Amygdala (tissue), 56 donors: ENCODE data around the gene USP9X.

Experiments used
- DNase-seq, 56 donors: peaks; one replicate each; lab custom pipeline; 2025; lab: John Stamatoyannopoulos, UW

USP9X gene

DNA sequence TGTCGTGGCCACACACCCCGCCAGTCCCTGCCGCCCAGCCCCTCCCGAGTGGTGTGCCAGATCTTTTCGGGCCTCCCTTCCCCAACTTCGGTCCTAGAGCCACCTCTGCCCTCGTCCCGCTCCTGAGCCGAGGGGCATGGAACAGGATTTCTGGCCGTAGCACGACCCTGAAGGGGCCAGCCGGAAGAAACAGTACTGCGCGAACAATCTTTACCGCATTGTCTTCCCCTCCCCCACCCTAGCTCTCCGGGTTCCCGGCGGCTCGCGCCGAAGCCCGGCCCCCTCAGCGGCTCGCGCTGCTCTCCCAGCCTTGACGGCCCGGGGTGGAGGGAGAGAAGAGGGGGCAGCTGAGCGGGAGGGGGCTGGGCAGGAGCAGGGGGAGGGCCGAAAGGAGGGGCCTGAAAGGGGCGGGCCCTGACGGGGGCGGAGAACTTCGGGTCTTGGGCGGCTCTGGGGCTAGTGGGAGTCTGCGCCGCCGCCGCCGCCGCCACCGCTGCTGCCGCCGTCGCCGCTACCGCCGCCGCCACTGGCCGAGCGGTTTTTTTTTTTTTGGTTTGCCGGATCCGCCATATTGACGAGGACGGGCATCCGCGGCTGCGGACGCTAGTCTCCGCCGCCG lies at the start of gene USP9X:
Gene USP9X, plus strand, starts transcription at position 553 of the 619 bp plus-strand sequence. CDS start 38,184 bp downstream, outside the sequence.
- DNase-seq, result peak in 55 of 56 donors; percentile 7 to 97 (median 82)

GRCh38 chrX:41035582-41035981 lies 49.7 kb upstream of the USP9X start:
- DNase-seq, result no peak

DNA sequence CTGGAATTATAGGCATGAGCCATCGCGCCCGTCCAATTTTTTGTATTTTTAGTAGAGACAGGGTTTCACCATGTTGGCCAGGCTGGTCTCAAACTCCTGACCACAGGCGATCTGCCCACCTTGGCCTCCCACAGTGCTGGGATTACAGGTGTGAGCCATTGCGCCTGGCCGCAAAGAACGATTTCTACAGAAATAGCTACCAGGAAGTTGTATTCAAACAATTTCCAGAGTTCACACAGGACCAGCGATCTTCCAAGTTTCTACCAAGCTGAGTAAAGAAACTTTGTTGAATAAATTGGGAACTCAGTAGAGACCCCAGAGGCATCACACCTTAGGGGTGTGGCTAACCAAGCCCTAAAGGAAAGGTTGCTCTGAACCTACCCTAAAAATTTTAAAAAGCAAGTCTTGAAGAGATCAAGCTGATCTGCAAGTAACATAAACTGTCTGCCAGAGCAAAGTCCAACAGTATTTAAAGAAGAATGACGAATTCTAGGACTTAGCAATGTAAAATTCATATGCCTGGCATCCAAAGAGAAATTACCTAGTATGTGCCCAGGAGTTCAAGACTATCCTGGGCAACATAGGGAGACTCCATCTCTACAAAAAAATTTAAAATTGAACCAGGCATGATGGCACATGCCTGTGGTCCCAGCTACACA lies 48.4 kb upstream of the USP9X start:
- no peak for DNase-seq

GRCh38 chrX:41043196-41043595 lies 42.0 kb upstream of the USP9X start:
- DNase-seq, result no peak

- no peak for DNase-seq
Measured at GRCh38 chrX:41043674-41044345, 41.4 kb upstream of the USP9X start.

GRCh38 chrX:41045960-41046567 lies 39.2 kb upstream of the USP9X start:
- DNase-seq, result peak in 3 of 56 donors; percentile 0 to 3 (median 0)

DNA sequence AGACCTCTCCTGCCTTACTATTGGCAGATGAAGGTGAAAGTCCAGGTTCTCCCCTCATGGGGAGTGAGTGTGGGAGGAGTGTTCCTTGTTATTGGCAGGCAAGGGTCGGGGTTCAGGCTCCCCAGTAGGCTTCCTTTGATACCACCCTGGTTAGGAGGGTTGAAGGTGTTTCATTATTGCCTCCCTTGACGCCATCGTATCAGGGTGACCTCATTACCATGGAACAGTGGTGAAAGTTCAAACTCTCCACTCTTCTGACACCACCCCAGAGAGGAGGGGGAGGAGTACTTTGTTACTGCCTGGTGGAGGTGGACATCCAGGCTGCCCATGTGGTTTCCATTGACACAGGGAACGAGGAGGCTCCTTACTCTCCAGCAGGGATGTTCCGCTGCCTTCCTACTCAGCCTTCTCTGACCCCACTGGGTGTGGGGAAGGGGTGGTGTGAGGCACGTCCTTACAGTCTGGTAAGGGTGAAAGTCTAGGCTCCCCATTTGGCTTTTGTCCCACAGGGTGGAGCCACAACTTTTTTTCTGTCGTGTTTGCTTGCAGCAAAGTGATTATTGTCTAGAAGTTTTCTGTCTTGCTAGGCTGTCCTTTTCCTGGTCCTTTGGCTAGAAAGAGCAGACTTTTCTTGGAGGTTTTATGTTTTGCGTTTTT lies 37.2 kb upstream of the USP9X start:
- no peak for DNase-seq

DNA sequence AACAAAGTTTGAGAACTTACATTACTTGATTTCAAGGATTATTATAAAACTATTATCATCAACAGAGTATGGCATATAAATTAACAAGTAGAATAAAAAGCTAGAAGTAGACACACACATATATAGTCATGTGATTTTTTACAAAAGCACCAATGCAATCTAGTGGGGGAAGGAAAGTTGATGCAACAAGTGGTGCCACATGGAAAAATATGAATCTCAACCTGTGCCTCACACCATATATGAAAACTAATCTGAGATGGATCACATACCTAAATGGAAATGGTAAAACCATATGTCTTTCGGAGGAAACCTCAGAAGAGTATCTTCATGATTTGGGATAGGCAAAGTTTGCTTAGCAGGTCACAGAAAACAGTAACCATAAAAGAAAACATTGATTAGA lies 34.9 kb upstream of the USP9X start:
- DNase-seq, result no peak

- no peak for DNase-seq
Measured at GRCh38 chrX:41051288-41051687, 34.0 kb upstream of the USP9X start.

DNA sequence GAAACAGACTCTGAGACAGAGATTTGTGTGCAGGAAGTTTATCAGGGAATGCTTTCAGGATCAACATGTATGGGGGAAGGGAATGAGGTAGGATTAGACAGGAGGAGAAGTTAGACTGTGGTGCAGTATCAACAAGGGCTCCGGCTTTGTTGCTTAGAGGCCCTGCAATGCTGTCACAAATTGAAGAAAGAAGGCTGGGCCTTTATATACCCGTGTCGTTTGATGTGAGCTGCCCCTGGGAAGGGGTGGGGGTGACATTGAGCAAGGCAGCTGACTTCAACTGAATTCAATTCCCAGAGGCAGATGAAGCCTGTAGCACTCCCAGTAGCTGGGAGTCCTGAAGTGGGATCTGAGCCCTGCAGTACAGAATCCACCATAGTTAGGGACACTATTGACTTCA lies 29.5 kb upstream of the USP9X start:
- no peak for DNase-seq

GRCh38 chrX:41063276-41063675 lies 22.0 kb upstream of the USP9X start:
- DNase-seq, result peak in 1 of 56 donors; percentile 14

DNA sequence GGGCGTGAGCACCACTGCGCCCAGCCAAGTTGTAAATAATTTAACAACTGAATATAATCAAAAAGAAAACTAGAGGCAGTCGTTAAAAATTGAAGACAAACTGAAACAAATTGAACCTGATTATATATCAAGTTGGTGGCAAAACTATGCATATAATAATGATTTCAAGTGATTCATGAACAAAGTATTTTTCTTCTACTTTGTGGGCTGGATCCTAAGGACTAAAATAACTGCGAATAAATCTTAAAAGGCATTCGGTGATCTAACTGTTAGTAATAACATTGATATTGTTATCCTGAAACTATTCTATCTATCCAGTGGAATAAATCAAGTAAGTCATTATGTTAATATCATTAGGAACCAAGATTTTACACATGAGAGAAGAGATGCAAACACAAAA lies 21.2 kb upstream of the USP9X start:
- DNase-seq, result no peak

DNA sequence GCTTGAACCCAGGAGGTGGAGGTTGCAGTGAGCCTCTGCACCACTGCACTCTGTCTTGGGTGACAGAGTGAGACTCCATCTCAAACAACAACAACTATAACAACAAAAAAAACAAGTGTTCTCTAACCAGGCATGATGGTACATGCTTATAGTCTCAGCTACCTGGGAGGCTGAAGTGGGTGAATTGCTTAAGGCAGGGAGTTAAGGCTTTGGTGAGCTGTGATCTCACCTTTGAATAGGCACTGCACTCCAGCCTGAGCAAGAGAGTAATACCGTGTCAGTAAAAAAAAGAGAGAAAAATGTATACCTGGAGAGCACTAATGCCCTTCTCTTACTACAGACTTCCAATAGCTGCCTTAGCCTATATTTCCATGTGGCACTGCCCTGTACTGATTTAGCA lies 18.9 kb upstream of the USP9X start:
- DNase-seq, result no peak

GRCh38 chrX:41066969-41067368 lies 18.3 kb upstream of the USP9X start:
- no peak for DNase-seq

DNA sequence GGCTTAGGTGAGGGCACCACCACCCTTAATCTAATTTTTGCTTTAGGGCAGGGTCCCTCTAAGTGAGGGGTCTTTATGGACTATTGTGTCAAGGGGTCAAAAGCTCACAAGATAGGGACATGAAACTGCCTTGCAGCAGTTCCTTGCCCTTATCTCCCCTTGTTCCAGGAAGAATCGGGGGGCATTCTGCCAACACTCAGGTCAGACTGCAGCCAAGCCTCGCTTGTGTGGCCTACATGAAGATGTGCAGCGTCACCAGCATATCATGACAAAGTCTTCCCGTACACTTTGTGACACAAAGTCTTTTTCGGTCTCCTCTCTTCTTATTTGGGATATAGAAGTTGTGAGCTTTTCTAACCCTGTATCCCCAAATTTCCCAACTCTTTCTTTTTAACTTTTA lies 17.5 kb upstream of the USP9X start:
- no peak for DNase-seq

- no peak for DNase-seq
Measured at GRCh38 chrX:41076742-41077141, 8.5 kb upstream of the USP9X start.

DNA sequence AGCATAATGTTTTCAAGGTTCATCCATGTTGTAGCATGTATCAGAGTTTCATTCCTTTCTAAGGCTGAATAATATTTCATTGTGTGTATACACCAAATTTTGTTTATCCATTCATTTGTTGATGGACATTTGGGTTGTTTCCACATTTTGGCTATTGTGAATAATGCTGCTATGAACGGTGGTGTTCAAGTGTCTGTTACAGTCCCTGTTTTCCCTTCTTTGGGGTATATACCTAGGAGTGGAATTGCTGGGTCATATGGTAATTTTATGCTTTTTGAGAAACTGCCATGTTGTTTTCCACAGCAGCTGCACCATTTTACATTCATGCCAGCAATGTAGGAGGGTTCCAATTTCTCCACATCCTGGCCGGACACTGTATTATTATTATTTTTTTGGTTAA lies 3.4 kb upstream of the USP9X start:
- no peak for DNase-seq

GRCh38 chrX:41082783-41083182 lies 2.5 kb upstream of the USP9X start:
- DNase-seq, result no peak

- DNase-seq, result peak; percentile 26 to 99 (median 89)
Measured at GRCh38 chrX:41084044-41084892, 977 bp upstream of the USP9X start.

- peak in 43 of 56 donors; percentile 2 to 74 (median 34) for DNase-seq
Measured at GRCh38 chrX:41085512-41085877, 250 bp downstream of the USP9X start.
